HEK293T (cell line): ENCODE measurements around the gene BNIPL.
A peak's percentile ranks its signal among the peaks of the same experiment; 100 is the strongest.

Experiments used
- CTCF ChIA-PET: fragments of 350-600 bp; formaldehyde crosslinking; extraction: SDS; loops from one replicate; lab custom pipeline; 2021; ENCODE audit warnings: antibody characterized with exemption, inconsistent platforms; lab: Yijun Ruan, JAX
- POLR2A ChIA-PET: fragments of 350-600 bp; formaldehyde crosslinking; extraction: SDS; loops from one replicate; lab custom pipeline; 2020; ENCODE audit warnings: antibody characterized with exemption, inconsistent platforms; lab: Yijun Ruan, JAX
- DNase-seq: peaks from one replicate; pipeline ENCODE4 v3.0.0; 2012; ENCODE audit warnings: mixed read lengths; ENCODE audit errors: extremely low spot score
- ARNT ChIP-seq: fragments of 450-650 bp; IDR thresholded peaks from 2 replicates; pipeline ENCODE4 v1.6.1; 2017; ENCODE audit warnings: mild to moderate bottlenecking
- BHLHE40 ChIP-seq: fragments of 450-650 bp; IDR thresholded peaks from 2 replicates; pipeline ENCODE4 v1.6.1; 2016; ENCODE audit warnings: mild to moderate bottlenecking, moderate library complexity, borderline replicate concordance
- CTBP1 ChIP-seq: fragments of 450-650 bp; IDR thresholded peaks from 2 replicates; pipeline ENCODE4 v1.6.1; 2016; ENCODE audit warnings: borderline replicate concordance
- ELF4 ChIP-seq: fragments of 450-650 bp; IDR thresholded peaks from 2 replicates; pipeline ENCODE4 v1.6.1; 2017; ENCODE audit warnings: antibody characterized with exemption
- FOXA1 ChIP-seq: fragments of 450-650 bp; IDR thresholded peaks from 2 replicates; pipeline ENCODE4 v1.6.1; 2016; ENCODE audit warnings: mild to moderate bottlenecking
- FOXK2 ChIP-seq: fragments of 450-650 bp; IDR thresholded peaks from 2 replicates; pipeline ENCODE4 v1.6.1; 2016; ENCODE audit warnings: mild to moderate bottlenecking
- FOXM1 ChIP-seq: fragments of 450-650 bp; IDR thresholded peaks from 2 replicates; pipeline ENCODE4 v1.6.1; 2017; ENCODE audit warnings: mild to moderate bottlenecking, borderline replicate concordance
- HDGF ChIP-seq: fragments of 450-650 bp; IDR thresholded peaks from 2 replicates; pipeline ENCODE4 v1.6.1; 2017; ENCODE audit warnings: antibody characterized with exemption, borderline replicate concordance
- L3MBTL2 ChIP-seq: fragments of 450-650 bp; conservative IDR thresholded peaks from 2 replicates; pipeline ENCODE4 v1.6.1; 2016; ENCODE audit warnings: mild to moderate bottlenecking
- LEF1 ChIP-seq: fragments of 450-650 bp; IDR thresholded peaks from 2 replicates; pipeline ENCODE4 v1.6.1; 2017; ENCODE audit warnings: mild to moderate bottlenecking, borderline replicate concordance
- NFRKB ChIP-seq: fragments of 450-650 bp; IDR thresholded peaks from 2 replicates; pipeline ENCODE4 v1.6.1; 2016; ENCODE audit warnings: mild to moderate bottlenecking, moderate library complexity
- PKNOX1 ChIP-seq: fragments of 450-650 bp; IDR thresholded peaks from 2 replicates; pipeline ENCODE4 v1.6.1; 2016
- SP1 ChIP-seq: fragments of 450-650 bp; IDR thresholded peaks from 2 replicates; pipeline ENCODE4 v1.6.1; 2017
- SUZ12 ChIP-seq: fragments of 450-650 bp; IDR thresholded peaks from 2 replicates; pipeline ENCODE4 v1.6.1; 2016; ENCODE audit warnings: mild to moderate bottlenecking
- TARDBP ChIP-seq: fragments of 450-650 bp; IDR thresholded peaks from 2 replicates; pipeline ENCODE4 v1.6.1; 2016
- ZNF384 ChIP-seq: fragments of 450-650 bp; IDR thresholded peaks from 2 replicates; pipeline ENCODE4 v1.6.1; 2016

Gene BNIPL

GRCh38 chr1:151002051-151002450 is 34.3 kb upstream of the BNIPL start:
- POLR2A ChIA-PET, result no interaction called here
- no peak for TF ChIP-seq HDGF
- no peak for TF ChIP-seq L3MBTL2
- TF ChIP-seq FOXK2, result no peak
- TF ChIP-seq BHLHE40, result no peak
- TF ChIP-seq NFRKB, result no peak
- no peak for TF ChIP-seq ARNT
- TF ChIP-seq CTBP1, result no peak
- no peak for DNase-seq
- CTCF ChIA-PET, result interaction anchor here (1.2 kb wide), 1 partner anchor 23 kb away, joined by 3 read pairs; no protein-coding TSS in a partner anchor

GRCh38 chr1:151002611-151003010 is 33.8 kb upstream of the BNIPL start:
- ChIA-PET CTCF (interaction anchor here (1.2 kb wide), 1 partner anchor 22 kb away, joined by 3 read pairs; no protein-coding TSS in a partner anchor), POLR2A (no interaction called here)
- TF ChIP-seq L3MBTL2 (no peak), FOXM1 (no peak)
- DNase-seq, result no peak

- TF ChIP-seq FOXM1 (no peak), NFRKB (no peak)
- ChIA-PET CTCF (no interaction called here), POLR2A (no interaction called here)
- no peak for DNase-seq
These were observed 33.2 kb upstream of the BNIPL start for GRCh38 chr1:151003180-151003579.

- no peak for DNase-seq
- ChIA-PET POLR2A (interaction anchor here (0.8 to 2.7 kb wide), 20 partner anchors 7 to 427 kb away, joined by 3 to 20 read pairs (median 7); partner anchors contain the start of genes ANXA9, C1orf56, CERS2 and ENSA), CTCF (interaction anchor here (0.5 to 3.1 kb wide), 18 partner anchors 9 to 446 kb away, joined by 3 to 63 read pairs (median 4); partner anchors contain the start of genes ANXA9, GABPB2 and TNFAIP8L2)
These were observed 30.6 kb upstream of the BNIPL start for GRCh38 chr1:151005729-151006319.

GRCh38 chr1:151006327-151007052 is 29.9 kb upstream of the BNIPL start, which contains the start of gene MINDY1:
TSS of gene MINDY1 (minus strand) at chr1:151006902. CDS start at chr1:151002617, 4,285 bp downstream.
- CTCF ChIA-PET, result interaction anchor here (0.5 to 3.1 kb wide), 16 partner anchors 10 to 445 kb away, joined by 3 to 63 read pairs (median 4); partner anchors contain the start of genes ANXA9 and TNFAIP8L2
- POLR2A ChIA-PET, result interaction anchor here (0.7 to 2.7 kb wide), 26 partner anchors 8 to 491 kb away, joined by 3 to 20 read pairs (median 5); partner anchors contain the start of genes ANXA9, ARNT, C1orf56 and CERS2
- TF ChIP-seq ELF4 (peak; percentile 37; the same call in 1 of the 2 replicates), L3MBTL2 (peak; percentile 36), FOXK2 (no peak), NFRKB (no peak)
- peak; percentile 87 for DNase-seq

More at GRCh38 chr1:151005729-151006319, 30.6 kb upstream of the BNIPL start:
- TF ChIP-seq SUZ12 (no peak), ELF4 (no peak), FOXA1 (no peak), FOXM1 (no peak), ZNF384 (no peak), TARDBP (no peak)

GRCh38 chr1:151007853-151008243 is 28.5 kb upstream of the BNIPL start:
- TF ChIP-seq SUZ12, result no peak
- no peak for TF ChIP-seq LEF1
- TF ChIP-seq TARDBP, result no peak
- no peak for TF ChIP-seq L3MBTL2
- TF ChIP-seq NFRKB, result no peak
- no peak for TF ChIP-seq CTBP1
- TF ChIP-seq BHLHE40, result no peak
- TF ChIP-seq ELF4, result no peak
- no peak for TF ChIP-seq ZNF384
- TF ChIP-seq FOXA1, result no peak
- TF ChIP-seq FOXK2, result no peak
- no peak for TF ChIP-seq PKNOX1
- no peak for TF ChIP-seq SP1
- no peak for TF ChIP-seq HDGF
- CTCF ChIA-PET, result interaction anchor here (3.1 kb wide), 1 partner anchor 29 kb away, joined by 51 read pairs; the partner anchor contains the start of gene ANXA9
- POLR2A ChIA-PET, result interaction anchor here (0.7 to 2.2 kb wide), 3 partner anchors 9 to 182 kb away, joined by 3 to 14 read pairs (median 7); partner anchors contain the start of gene VPS72
- DNase-seq, result no peak

- DNase-seq, result peak; percentile 100
- TF ChIP-seq L3MBTL2, result peak; percentile 93
- TF ChIP-seq FOXK2, result no peak
- TF ChIP-seq LEF1, result no peak
- no peak for TF ChIP-seq ZNF384
- CTCF ChIA-PET, result interaction anchor here (0.8 to 1.4 kb wide), 2 partner anchors 12 to 64 kb away, joined by 3 to 4 read pairs; no protein-coding TSS in a partner anchor
- POLR2A ChIA-PET, result interaction anchor here (0.7 kb wide), 1 partner anchor 9 kb away, joined by 3 read pairs; no protein-coding TSS in a partner anchor
These were observed 27.9 kb upstream of the BNIPL start, which contains the start of gene PRUNE1 for GRCh38 chr1:151008244-151009205. TSS of gene PRUNE1 (plus strand) at chr1:151008449. CDS start at chr1:151008633, 184 bp downstream.
